HepG2 (cell line): Measurements from ENCODE around the gene CHL1. TPM values are rescaled to one million over a fixed set of nuclear protein-coding genes. Genes with fewer than 3 reads are reported as not detected.

Experiments used
- ATAC-seq: fragments of 200-7000 bp; cut with Tn5 transposase; 3 replicates; pipeline ENCODE4 v1.9.1; 2020; ENCODE audit warnings: mild to moderate bottlenecking, moderate library complexity
- BruUV-seq: library from RNA; stranded (reverse); fragments of 400-500 nt; replicated peaks from 2 replicates; lab custom pipeline; 2021; lab: Mats Ljungman, UMichigan
- CTCF ChIA-PET: fragments of 300-600 bp; formaldehyde crosslinking; extraction: SDS; loops from one replicate; lab custom pipeline; 2021; ENCODE audit warnings: low total read pairs, inconsistent platforms, low intra/inter-chr PET ratio; lab: Yijun Ruan, JAX
- POLR2A ChIA-PET: fragments of 350-600 bp; sonication (Branson Sonifier 250); formaldehyde crosslinking; loops from one replicate; lab custom pipeline; 2020; ENCODE audit warnings: antibody characterized with exemption, inconsistent platforms; lab: Yijun Ruan, JAX
- DNase-seq: peaks from one replicate; pipeline ENCODE4 v3.0.0-alpha.2; 2015; ENCODE audit warnings: low spot score
- FAIRE-seq: peaks from 3 replicates; lab custom pipeline; 2011; peaks lifted over from hg19 to GRCh38; lab: Jason Lieb, UNC
- H2AFZ ChIP-seq: one replicate; pipeline ENCODE4 v1.6.1; 2011; ENCODE audit warnings: low read length, inconsistent platforms
- H3K27ac ChIP-seq: fragments of 300-600 bp; 3 replicates; pipeline ENCODE4 v1.8.0; 2011; ENCODE audit warnings: mixed run types, mild to moderate bottlenecking, mixed read lengths, low read length, inconsistent platforms; ENCODE audit not compliant: insufficient read depth; ENCODE audit errors: extremely low read length
- H3K27me3 ChIP-seq, 2 experiments: fragments of 200-600 bp in 1 of 2; 2 replicates in 1 of 2; 3 replicates in 1 of 2; pipeline versions ENCODE4 v1.6.0 to v1.8.0; 2011; ENCODE audit warnings: low read length in 2 of 2, mild to moderate bottlenecking in 2 of 2, moderate library complexity in 2 of 2, inconsistent platforms in 1 of 2; ENCODE audit not compliant: insufficient read depth in 2 of 2, control insufficient read depth in 1 of 2
- H3K36me3 ChIP-seq, 2 experiments: fragments of 200-600 bp in 1 of 2; replicated peaks in 1 of 2; 2 replicates in 1 of 2; 3 replicates in 1 of 2; pipeline versions ENCODE4 v1.5.1 to v1.8.0; 2011; ENCODE audit warnings: low read length in 2 of 2, inconsistent platforms in 1 of 2; ENCODE audit not compliant: insufficient read depth in 2 of 2, control insufficient read depth in 1 of 2
- H3K4me1 ChIP-seq: 2 replicates; pipeline ENCODE4 v1.5.1; 2012; ENCODE audit warnings: low read length, inconsistent platforms; ENCODE audit not compliant: insufficient read depth
- H3K4me2 ChIP-seq: 2 replicates; pipeline ENCODE4 v1.6.0; 2011; ENCODE audit warnings: low read depth, low read length, inconsistent platforms
- H3K4me3 ChIP-seq, 3 experiments: fragments of 200-600 bp in 1 of 3; sonication (generic), shearing (Covaris generic) in 1 of 3; replicated peaks in 1 of 3; 2 replicates each; pipeline ENCODE4 v1.5.1; 2011 to 2016; ENCODE audit warnings: low read length in 3 of 3, inconsistent platforms in 2 of 3, low read depth in 2 of 3, mild to moderate bottlenecking in 2 of 3, control low read depth in 1 of 3, mixed read lengths in 1 of 3; ENCODE audit not compliant: insufficient read depth in 1 of 3
- H3K79me2 ChIP-seq: one replicate; pipeline ENCODE4 v1.6.1; 2011; ENCODE audit warnings: low read length, inconsistent platforms; ENCODE audit not compliant: insufficient read depth
- H3K9ac ChIP-seq: 2 replicates; pipeline ENCODE4 v1.6.0; 2011; ENCODE audit warnings: mild to moderate bottlenecking, low read depth, low read length, inconsistent platforms; ENCODE audit not compliant: insufficient read depth
- H3K9me3 ChIP-seq: 2 replicates; pipeline ENCODE4 v1.5.1; 2012; ENCODE audit warnings: mild to moderate bottlenecking, low read length
- H4K20me1 ChIP-seq: 2 replicates; pipeline ENCODE4 v1.6.0; 2011; ENCODE audit warnings: inconsistent platforms, mild to moderate bottlenecking, low read length, moderate library complexity; ENCODE audit not compliant: insufficient read depth
- IKZF1 ChIP-seq: fragments of 450-650 bp; IDR thresholded peaks from 2 replicates; pipeline ENCODE4 v1.7.1; 2016
- POLR2AphosphoS5 ChIP-seq: IDR thresholded peaks from 2 replicates; pipeline ENCODE4 v1.6.1; 2012; ENCODE audit warnings: low read depth, low read length
- PPARG ChIP-seq: conservative IDR thresholded peaks from 2 replicates; pipeline ENCODE4 v1.6.1; 2016; ENCODE audit warnings: missing biosample characterization, missing genetic modification reagents
- RARG ChIP-seq: sonication (generic); formaldehyde crosslinking; IDR thresholded peaks from 2 replicates; pipeline ENCODE4 v1.4.0; 2020; ENCODE audit warnings: low read depth, mild to moderate bottlenecking, missing genetic modification reagents
- SRSF1 ChIP-seq: fragments of 200-400 bp; formaldehyde crosslinking; optimal IDR thresholded peaks from 2 replicates; pipeline ENCODE3; 2017; ENCODE audit warnings: mild to moderate bottlenecking, low read depth, low read length, moderate library complexity
- TBL1XR1 ChIP-seq: fragments of 150-350 bp; IDR thresholded peaks from 2 replicates; pipeline ENCODE4 v1.6.1; 2014; ENCODE audit warnings: borderline replicate concordance, low read length; ENCODE audit not compliant: partially characterized antibody
- TCF7 ChIP-seq: sonication (generic); IDR thresholded peaks from 2 replicates; pipeline ENCODE4 v1.6.1; 2016; ENCODE audit warnings: antibody characterized with exemption, low read depth
- ZNF34 ChIP-seq: sonication (generic); formaldehyde crosslinking; IDR thresholded peaks from 2 replicates; pipeline ENCODE4 v1.4.0; 2020; ENCODE audit warnings: mild to moderate bottlenecking, missing genetic modification reagents, borderline replicate concordance
- ZNF672 ChIP-seq: sonication (generic); formaldehyde crosslinking; IDR thresholded peaks from 2 replicates; pipeline ENCODE4 v1.8.1; 2022; ENCODE audit warnings: missing genetic modification reagents
- WGBS: methylation state at CpG from one replicate; pipeline ENCODE4 v1.1.6; 2017; ENCODE audit warnings: low lambda C conversion rate; 5-methylcytosine and 5-hydroxymethylcytosine counted together
- in situ Hi-C: cut with HindIII; loops from 2 replicates; pipeline ENCODE4 v1.10.0; 2017; ENCODE audit warnings: low pct_unique_long_range_greater_than_20kb; ENCODE audit not compliant: extremely low pct_ligation_motif_present
- intact Hi-C: fragments of 100-400 bp; cut with micrococcal nuclease; formaldehyde crosslinking; loops from one replicate; pipeline ENCODE4 v1.10.0; 2022; ENCODE audit not compliant: unreplicated experiment
- polyA plus RNA-seq, 8 experiments: library from polyadenylated mRNA; depleted of rRNA in 3 of 8; stranded (reverse) in 7 of 8; unstranded in 1 of 8; fragments of >200 nt; fragmentation: Illumina TruSeq in 4 of 8; extraction: Trizol in 4 of 8; gene quantifications; 2 replicates each; pipeline versions ENCODE4 v1.2.1 to v1.2.3, GENCODE V29; 2011 to 2016; ENCODE audit warnings: low read depth in 4 of 8, missing spikeins in 1 of 8, mixed read lengths in 1 of 8; ENCODE audit not compliant: insufficient read depth in 1 of 8
- total RNA-seq, 5 experiments: library from RNA; depleted of rRNA; stranded (reverse); fragments of >200 nt; fragmentation: Illumina TruSeq; extraction: Trizol; gene quantifications; 2 replicates each; pipeline ENCODE4 v1.2.3, GENCODE V29; 2016; ENCODE audit warnings: low read depth in 1 of 5

CHL1 gene
- total and polyA plus RNA-seq, 2 of the 13 experiments (the other 11 are each of a cell fraction or from before 2014, with no cell fraction given): not detected

DNA sequence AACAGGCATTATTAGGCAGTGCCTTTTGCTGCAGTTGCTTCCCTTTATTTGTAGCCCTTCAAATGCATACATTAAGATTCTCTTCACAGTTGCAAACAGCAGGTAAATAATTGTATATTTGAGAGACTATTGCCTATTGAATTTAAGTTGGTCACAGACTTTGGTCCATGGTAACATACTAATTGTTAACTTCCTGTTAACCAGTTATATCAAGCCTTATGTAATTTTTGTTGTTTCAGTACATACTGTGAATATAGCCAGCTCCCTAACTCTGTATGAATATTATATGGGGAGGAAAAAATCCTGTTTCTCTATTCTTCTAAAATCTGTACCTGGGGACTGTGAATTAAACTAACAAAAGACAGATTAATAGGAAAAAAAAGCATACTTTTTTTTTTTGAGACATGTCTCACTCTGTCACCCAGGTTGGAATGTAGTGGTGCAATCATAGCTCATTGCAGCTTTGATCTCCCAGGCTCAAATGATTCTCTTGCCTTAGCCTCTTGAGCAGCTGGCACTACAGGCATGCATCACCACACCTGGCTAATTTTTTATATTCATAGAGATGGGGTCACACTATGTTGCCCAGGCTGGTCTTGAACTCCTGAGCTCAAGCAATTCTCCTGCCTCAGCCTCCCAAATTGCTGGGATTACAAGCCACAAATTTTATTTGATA is 53.2 kb downstream of the CHL1 start (continued):
- TF ChIP-seq IKZF1: no peak
- no peak for TF ChIP-seq ZNF34
- TF ChIP-seq RARG (CRISPR knock-in tag): no peak
- no peak for TF ChIP-seq POLR2AphosphoS5
- TF ChIP-seq TCF7: peak; percentile 51; the same call in 1 of the 2 replicates
- TF ChIP-seq PPARG: no peak
- no peak for TF ChIP-seq SRSF1
- TF ChIP-seq TBL1XR1: no peak
- TF ChIP-seq, all 625 proteins: peak for 11

DNA sequence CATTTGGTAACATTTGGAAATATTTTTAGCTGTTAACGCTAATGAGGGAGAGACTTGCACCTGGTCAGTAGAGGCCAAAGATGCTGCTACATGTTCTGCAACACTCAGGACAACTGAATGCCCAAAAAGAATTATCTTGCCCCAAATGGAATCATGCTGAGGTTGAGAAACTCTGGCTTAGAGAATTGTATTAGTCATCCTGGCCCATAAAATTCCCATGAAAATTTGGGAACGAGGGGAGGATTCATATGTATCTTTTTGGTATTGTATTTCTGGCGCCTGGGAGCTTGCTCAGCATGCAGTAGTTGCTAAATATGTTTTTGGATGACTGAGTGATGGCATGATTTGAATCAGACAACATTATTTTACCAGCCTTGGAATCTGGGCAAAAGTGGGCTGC is 59.9 kb downstream of the CHL1 start:
- POLR2A ChIA-PET: no interaction called here
- FAIRE-seq (no peak), DNase-seq (no peak)
- CTCF ChIA-PET: no interaction called here
- no peak overlapping the region for H3K4me3 ChIP-seq
- in situ Hi-C loops: no loop called here
- H3K27ac ChIP-seq: no peak overlapping the region
- intact Hi-C loops: no loop called here
- no peaks in the 10 kb centered on the region for H3K79me2 ChIP-seq
- TF ChIP-seq ZNF672: no peak
- TF ChIP-seq, all 625 proteins: peak for 0
- Histone ChIP-seq H3K4me1 (no peaks in the 10 kb centered on the region), H3K4me2 (no peak overlapping the region), H2AFZ (no peak overlapping the region), H3K9me3 (no peaks in the 10 kb centered on the region), H4K20me1 (no peaks in the 10 kb centered on the region), H3K36me3 (no peaks in the 10 kb centered on the region), H3K27me3 (no peaks in the 10 kb centered on the region; a peak in 1 of 5 replicates), H3K9ac (no peak overlapping the region)
- no TSS peak for BruUV-seq
- WGBS: 47% methylated on average over 3 of the region's 3 CpGs
- ATAC-seq: no peak
